ENCODE measurements around the gene RTN4R.

GRCh38 chr22:20208713-20209310 is 59.3 kb downstream of the RTN4R start:
- TF ChIP-seq CTCF (conservative IDR thresholded peaks at IDR 0.05; ENCODE audit: low read depth, low read length), result no peak
- TF ChIP-seq EZH2phosphoT487 (IDR thresholded peaks at IDR 0.05; ENCODE audit: borderline replicate concordance, low read length), result no peak

Measured in PC-3 (cell line).